Measurements from ENCODE around the gene SLA2. TPM values are rescaled to one million over a fixed set of nuclear protein-coding genes. Genes with fewer than 3 reads are reported as not detected.
"Not testable (repeated sequence)": the region's sequence is repeated elsewhere in the genome, so short reads cannot be mapped to it uniquely, and the experiment has no call there.

The SLA2 gene
- total RNA-seq, 1 experiment from 2014 or later = 0.13 TPM

DNA sequence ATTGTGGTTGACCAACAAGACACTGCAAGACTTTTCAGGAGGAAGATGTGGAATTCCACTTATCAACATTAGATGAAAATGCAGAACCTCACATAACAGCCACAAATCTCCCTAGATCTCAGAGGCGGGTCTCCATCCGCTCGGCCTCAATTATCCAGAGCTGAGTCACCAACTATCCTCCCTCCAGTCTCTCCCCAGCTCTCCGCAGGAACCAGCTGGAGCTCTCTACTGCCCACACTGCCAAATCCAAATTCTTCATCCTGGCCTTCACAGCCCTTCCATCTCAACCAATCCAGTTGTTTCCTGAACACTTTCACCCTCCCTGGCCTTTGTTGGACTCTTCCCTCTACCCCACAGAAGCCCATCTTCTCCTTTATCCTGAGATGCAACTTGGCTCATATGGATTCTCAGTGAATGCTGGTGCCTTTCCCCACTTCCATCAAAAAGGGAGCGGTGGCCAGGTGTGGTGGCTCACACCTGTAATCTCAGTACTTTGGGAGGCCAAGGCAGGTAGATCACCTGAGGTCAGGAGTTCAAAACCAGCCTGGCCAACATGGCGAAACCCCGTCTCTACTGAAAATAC lies 76.1 kb downstream of the SLA2 start:
- TF ChIP-seq SIN3A (IDR thresholded peaks at IDR 0.05; ENCODE audit: borderline replicate concordance, insufficient read depth, low read depth, low read length) (no peak), POLR2AphosphoS5 (IDR thresholded peaks at IDR 0.05; ENCODE audit: low read depth, low read length) (no peak), TCF7L2 (IDR thresholded peaks at IDR 0.05; ENCODE audit: low read depth, low read length) (no peak), REST (IDR thresholded peaks at IDR 0.05; ENCODE audit: insufficient read depth in 1 of 2, low read depth in 2 of 2, low read length in 1 of 2) (no peak)
- TF ChIP-seq, protein P1, sequence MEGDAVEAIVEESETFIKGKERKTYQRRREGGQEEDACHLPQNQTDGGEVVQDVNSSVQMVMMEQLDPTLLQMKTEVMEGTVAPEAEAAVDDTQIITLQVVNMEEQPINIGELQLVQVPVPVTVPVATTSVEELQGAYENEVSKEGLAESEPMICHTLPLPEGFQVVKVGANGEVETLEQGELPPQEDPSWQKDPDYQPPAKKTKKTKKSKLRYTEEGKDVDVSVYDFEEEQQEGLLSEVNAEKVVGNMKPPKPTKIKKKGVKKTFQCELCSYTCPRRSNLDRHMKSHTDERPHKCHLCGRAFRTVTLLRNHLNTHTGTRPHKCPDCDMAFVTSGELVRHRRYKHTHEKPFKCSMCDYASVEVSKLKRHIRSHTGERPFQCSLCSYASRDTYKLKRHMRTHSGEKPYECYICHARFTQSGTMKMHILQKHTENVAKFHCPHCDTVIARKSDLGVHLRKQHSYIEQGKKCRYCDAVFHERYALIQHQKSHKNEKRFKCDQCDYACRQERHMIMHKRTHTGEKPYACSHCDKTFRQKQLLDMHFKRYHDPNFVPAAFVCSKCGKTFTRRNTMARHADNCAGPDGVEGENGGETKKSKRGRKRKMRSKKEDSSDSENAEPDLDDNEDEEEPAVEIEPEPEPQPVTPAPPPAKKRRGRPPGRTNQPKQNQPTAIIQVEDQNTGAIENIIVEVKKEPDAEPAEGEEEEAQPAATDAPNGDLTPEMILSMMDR (IDR thresholded peaks at IDR 0.05) = no peak
- Histone ChIP-seq H3K4me3 (ENCODE audit: low read depth in 2 of 2, low read length in 2 of 2) (no peak overlapping the region), H3K4me1 (ENCODE audit: control insufficient read depth, insufficient read depth, low read length) (peaks cover 9% of the 10 kb centered on the region; the same call in 1 of the 2 replicates), H3K36me3 (ENCODE audit: control insufficient read depth, insufficient read depth, low read length) (no peaks in the 10 kb centered on the region), H3K27ac (ENCODE audit: low read length) (no peak overlapping the region), H3K27me3 (ENCODE audit: control insufficient read depth, insufficient read depth, low read length) (no peaks in the 10 kb centered on the region), H3K9me3 (ENCODE audit: control insufficient read depth, insufficient read depth, low read depth, low read length) (peaks cover 4% of the 10 kb centered on the region; the same call in 1 of the 2 replicates)
- intact Hi-C loops (cut with micrococcal nuclease; ENCODE audit: unreplicated experiment) = no loop called here
- DNase-seq (ENCODE audit: low read depth, low spot score) (no peak), ATAC-seq (no peak)
- ChIA-PET CTCF (no interaction called here), POLR2A (no interaction called here)
- in situ Hi-C loops (cut with HindIII; ENCODE audit: low pct_unique_long_range_greater_than_20kb, low sequenced_read_pairs) = no loop called here
- no TSS peak for BruUV-seq (replicated peaks)

GRCh38 chr20:36565520-36565919 lies 80.5 kb downstream of the SLA2 start:
- DNase-seq (ENCODE audit: low read depth, low spot score) (no peak), ATAC-seq (no peak)
- intact Hi-C loops (cut with micrococcal nuclease; ENCODE audit: unreplicated experiment) = no loop called here
- CTCF ChIA-PET = no interaction called here
- Histone ChIP-seq H3K4me1 (ENCODE audit: control insufficient read depth, insufficient read depth, low read length) (no peaks in the 10 kb centered on the region), H3K4me3 (ENCODE audit: low read depth in 2 of 2, low read length in 2 of 2) (no peak overlapping the region), H3K36me3 (ENCODE audit: control insufficient read depth, insufficient read depth, low read length) (no peaks in the 10 kb centered on the region), H3K27ac (ENCODE audit: low read length) (no peak overlapping the region), H3K9me3 (ENCODE audit: control insufficient read depth, insufficient read depth, low read depth, low read length) (peaks cover 4% of the 10 kb centered on the region; the same call in 1 of the 2 replicates), H3K27me3 (ENCODE audit: control insufficient read depth, insufficient read depth, low read length) (no peaks in the 10 kb centered on the region)
- BruUV-seq (replicated peaks) = no TSS peak
- POLR2A ChIA-PET = interaction anchor here (1.1 kb wide), 1 partner anchor 15 kb away, joined by 3 read pairs; no protein-coding TSS in a partner anchor
- in situ Hi-C loops (cut with HindIII; ENCODE audit: low pct_unique_long_range_greater_than_20kb, low sequenced_read_pairs) = no loop called here
- TF ChIP-seq, protein P1 (IDR thresholded peaks at IDR 0.05) = no peak
- no peak for TF ChIP-seq SIN3A (IDR thresholded peaks at IDR 0.05; ENCODE audit: borderline replicate concordance, insufficient read depth, low read depth, low read length)
- TF ChIP-seq TCF7L2 (IDR thresholded peaks at IDR 0.05; ENCODE audit: low read depth, low read length) = no peak
- TF ChIP-seq POLR2AphosphoS5 (IDR thresholded peaks at IDR 0.05; ENCODE audit: low read depth, low read length) = no peak
- TF ChIP-seq REST (IDR thresholded peaks at IDR 0.05; ENCODE audit: insufficient read depth in 1 of 2, low read depth in 2 of 2, low read length in 1 of 2) = no peak

DNA sequence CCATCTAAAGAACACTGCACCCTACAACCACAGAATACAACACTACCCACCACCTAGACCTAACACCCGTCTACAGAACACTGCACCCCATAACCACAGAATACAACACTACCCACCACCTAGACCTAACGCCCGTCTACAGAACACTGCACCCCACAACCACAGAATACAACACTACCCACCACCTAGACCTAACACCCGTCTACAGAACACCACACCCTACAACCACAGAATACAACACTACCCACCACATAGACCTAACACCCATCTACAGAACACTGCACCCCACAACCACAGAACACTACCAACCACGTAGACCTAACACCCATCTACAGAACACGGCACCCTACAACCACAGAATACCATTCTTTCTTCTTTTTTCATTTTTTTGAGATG lies 81.3 kb downstream of the SLA2 start:
- H3K36me3 ChIP-seq (ENCODE audit: control insufficient read depth, insufficient read depth, low read length); in situ Hi-C loops (cut with HindIII; ENCODE audit: low pct_unique_long_range_greater_than_20kb, low sequenced_read_pairs); intact Hi-C loops (cut with micrococcal nuclease; ENCODE audit: unreplicated experiment); H3K4me1 ChIP-seq (ENCODE audit: control insufficient read depth, insufficient read depth, low read length); H3K27ac ChIP-seq (ENCODE audit: low read length); H3K27me3 ChIP-seq (ENCODE audit: control insufficient read depth, insufficient read depth, low read length); BruUV-seq (replicated peaks); H3K9me3 ChIP-seq (ENCODE audit: control insufficient read depth, insufficient read depth, low read depth, low read length); ATAC-seq; DNase-seq (ENCODE audit: low read depth, low spot score); CTCF ChIA-PET; H3K4me3 ChIP-seq (ENCODE audit: low read depth in 2 of 2, low read length in 2 of 2): not testable (repeated sequence)
- POLR2A ChIA-PET = interaction anchor here (1.1 kb wide), 1 partner anchor 14 kb away, joined by 3 read pairs; no protein-coding TSS in a partner anchor
